CD4-positive, alpha-beta memory T cell (primary cell): ENCODE measurements around the gene HOXD12. TPM values are rescaled to one million over a fixed set of nuclear protein-coding genes. Genes with fewer than 3 reads are reported as not detected.
A peak's percentile ranks its signal among the peaks of the same experiment; 100 is the strongest.

Experiments
- CTCF ChIA-PET: fragments of 350-600 bp; sonication (Branson Sonifier 250); formaldehyde crosslinking; loops from one replicate; lab custom pipeline; 2021; ENCODE audit warnings: inconsistent platforms; ENCODE audit not compliant: partially characterized antibody; lab: Charles Lee
- POLR2A ChIA-PET: fragments of 350-600 bp; sonication (Branson Sonifier 250); formaldehyde crosslinking; loops from one replicate; lab custom pipeline; 2021; ENCODE audit not compliant: partially characterized antibody; lab: Charles Lee
- DNase-seq, 5 donors: peaks; one replicate each; pipeline versions ENCODE4 v3.0.0 to v3.0.0-alpha.2; 2020 to 2022; ENCODE audit warnings: mixed read lengths in 1 of 5
- H3K27ac ChIP-seq: one replicate; pipeline ENCODE4 v1.7.0; 2013; ENCODE audit warnings: low read depth, low read length
- H3K27me3 ChIP-seq: 2 replicates; pipeline ENCODE4 v1.7.0; 2013; ENCODE audit warnings: mild to moderate bottlenecking, low read length, moderate library complexity; ENCODE audit not compliant: insufficient read depth
- H3K36me3 ChIP-seq: 2 replicates; pipeline ENCODE4 v1.7.0; 2013; ENCODE audit warnings: mild to moderate bottlenecking, low read length, moderate library complexity; ENCODE audit not compliant: insufficient read depth
- H3K4me1 ChIP-seq: 2 replicates; pipeline ENCODE4 v1.7.0; 2013; ENCODE audit warnings: mild to moderate bottlenecking, low read length, moderate library complexity; ENCODE audit not compliant: insufficient read depth
- H3K4me3 ChIP-seq, 2 donors: one replicate each; pipeline ENCODE4 v1.7.0; 2013; ENCODE audit warnings: low read length in 2 of 2, mild to moderate bottlenecking in 1 of 2
- H3K9me3 ChIP-seq, 2 donors: one replicate each; pipeline ENCODE4 v1.7.0; 2013; ENCODE audit warnings: low read length in 2 of 2, control low read depth in 1 of 2; ENCODE audit not compliant: control insufficient read depth in 1 of 2
- H3K27ac Mint-ChIP-seq, 7 donors: one replicate each; pipeline ENCODE4 v1.8.0; 2020 to 2021; ENCODE audit warnings: mixed read lengths in 7 of 7, mild to moderate bottlenecking in 6 of 7, inconsistent platforms in 3 of 7, moderate library complexity in 3 of 7
- H3K27me3 Mint-ChIP-seq, 2 donors: one replicate each; pipeline ENCODE4 v1.8.0; 2020 to 2021; ENCODE audit warnings: mixed read lengths in 2 of 2
- H3K36me3 Mint-ChIP-seq, 2 donors: one replicate each; pipeline ENCODE4 v1.8.0; 2020 to 2021; ENCODE audit warnings: mixed read lengths in 2 of 2, inconsistent platforms in 1 of 2, mild to moderate bottlenecking in 1 of 2
- H3K4me1 Mint-ChIP-seq, 4 donors: one replicate each; pipeline ENCODE4 v1.8.0; 2020 to 2021; ENCODE audit warnings: mixed read lengths in 4 of 4, mild to moderate bottlenecking in 1 of 4
- H3K4me3 Mint-ChIP-seq, 8 donors: one replicate each; pipeline ENCODE4 v1.8.0; 2020 to 2021; ENCODE audit warnings: mixed read lengths in 8 of 8, mild to moderate bottlenecking in 7 of 8, moderate library complexity in 6 of 8, inconsistent platforms in 3 of 8
- H3K9me3 Mint-ChIP-seq, 8 donors: one replicate each; pipeline ENCODE4 v1.8.0; 2020 to 2021; ENCODE audit warnings: mixed read lengths in 8 of 8, mild to moderate bottlenecking in 5 of 8, inconsistent platforms in 3 of 8, moderate library complexity in 1 of 8
- intact Hi-C: fragments of 100-400 bp; cut with micrococcal nuclease; formaldehyde crosslinking; loops from one replicate; pipeline ENCODE4 v1.15.1; 2023
- polyA plus RNA-seq, 2 donors: library from polyadenylated mRNA; unstranded; fragments of 300-500 nt; fragmentation: Illumina TruSeq; gene quantifications; one replicate each; pipeline ENCODE4 v1.2.3, GENCODE V29; 2021
- total RNA-seq, 2 experiments: library from RNA; stranded (reverse); gene quantifications; one replicate each; pipeline ENCODE4 v1.2.3, GENCODE V29; 2021

Gene HOXD12
- total and polyA plus RNA-seq, 4 experiments from 2014 or later, result not detected

DNA sequence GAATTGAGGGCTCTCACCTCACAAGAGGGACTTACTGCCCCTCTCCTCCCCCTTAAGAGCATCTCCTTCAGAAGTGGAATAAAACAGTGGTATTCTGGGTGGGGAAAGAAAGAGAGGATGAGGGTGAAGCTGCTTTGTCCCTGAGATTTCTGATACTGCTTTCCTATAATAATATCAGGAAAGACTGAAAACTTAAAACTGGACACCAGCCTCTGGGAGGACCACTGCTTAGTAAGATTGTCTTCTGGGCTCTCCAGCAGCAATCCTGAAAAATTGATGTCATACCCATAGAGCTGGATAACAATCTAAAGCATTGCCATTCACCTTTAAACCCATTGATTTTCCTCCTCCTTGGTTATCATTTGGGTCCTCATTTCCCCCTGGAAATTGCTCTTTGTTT is 47.0 kb downstream of the HOXD12 start:
- Histone ChIP-seq H3K27me3 (peaks cover 67% of the 10 kb centered on the region), H3K27ac (no peak overlapping the region), H3K4me3 (no peak overlapping the region), H3K36me3 (no peaks in the 10 kb centered on the region), H3K9me3 (no peaks in the 10 kb centered on the region), H3K4me1 (no peaks in the 10 kb centered on the region)
- Mint-ChIP-seq H3K4me1 (peaks cover 0 to 6% (median under 1%) of the 10 kb centered on the region in 4 donors), H3K4me3 (peak overlapping the region in 1 of 8 donors; percentile 24), H3K9me3 (peaks cover 0 to 6% (median under 1%) of the 10 kb centered on the region in 8 donors), H3K36me3 (no peaks in the 10 kb centered on the region), H3K27ac (peak overlapping the region in 1 of 7 donors; percentile 1), H3K27me3 (peaks cover 75 to 82% of the 10 kb centered on the region in 2 donors)
- no peak for DNase-seq
- ChIA-PET CTCF (interaction anchor here (0.8 kb wide), 1 partner anchor 49 kb away, joined by 3 read pairs; no protein-coding TSS in a partner anchor), POLR2A (no interaction called here)
- intact Hi-C loops, result no loop called here

DNA sequence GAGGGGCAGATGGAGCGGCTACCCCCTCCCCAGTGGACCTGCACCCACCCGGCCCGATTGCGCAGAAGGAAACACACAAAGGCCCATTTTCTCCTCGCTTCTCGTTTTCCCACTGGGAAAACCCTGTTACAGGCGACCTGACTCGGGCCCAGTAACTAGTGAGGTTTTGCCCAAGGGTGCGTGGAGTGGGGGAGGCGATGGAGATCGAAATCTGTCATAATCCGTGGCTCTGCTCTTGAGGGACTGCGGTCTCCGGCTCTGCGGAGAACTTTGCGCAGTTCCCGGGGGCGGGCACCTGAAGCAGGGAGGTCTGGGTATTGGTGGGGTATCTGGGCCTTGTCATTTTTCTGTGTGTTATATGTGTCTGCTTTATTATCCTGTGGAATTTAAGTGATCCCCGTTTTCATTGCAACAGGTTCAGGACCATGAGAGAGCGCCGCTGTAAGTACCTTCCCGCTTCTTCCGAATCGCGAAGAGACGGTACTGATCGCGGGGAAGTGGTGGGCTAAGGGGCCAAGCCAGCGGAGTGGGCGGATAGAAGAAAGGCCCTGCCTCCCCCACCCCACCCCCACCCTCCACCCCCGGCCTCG is 47.7 kb downstream of the HOXD12 start:
- Histone ChIP-seq H3K9me3 (no peaks in the 10 kb centered on the region), H3K4me1 (no peaks in the 10 kb centered on the region), H3K27ac (no peak overlapping the region), H3K27me3 (peaks cover 61% of the 10 kb centered on the region), H3K36me3 (no peaks in the 10 kb centered on the region), H3K4me3 (no peak overlapping the region)
- H3K4me1 Mint-ChIP-seq, result peaks cover 0 to 6% (median under 1%) of the 10 kb centered on the region in 4 donors
- ChIA-PET POLR2A (no interaction called here), CTCF (interaction anchor here (0.8 kb wide), 1 partner anchor 49 kb away, joined by 3 read pairs; no protein-coding TSS in a partner anchor)
- H3K36me3 Mint-ChIP-seq, result no peaks in the 10 kb centered on the region
- DNase-seq, result no peak
- peaks cover 69 to 76% of the 10 kb centered on the region in 2 donors for H3K27me3 Mint-ChIP-seq
- peaks cover 0 to 6% (median under 1%) of the 10 kb centered on the region in 8 donors for H3K9me3 Mint-ChIP-seq
- intact Hi-C loops, result no loop called here
- peak overlapping the region in 2 of 7 donors; percentile 1 to 19 for H3K27ac Mint-ChIP-seq
- no peak overlapping the region for H3K4me3 Mint-ChIP-seq

DNA sequence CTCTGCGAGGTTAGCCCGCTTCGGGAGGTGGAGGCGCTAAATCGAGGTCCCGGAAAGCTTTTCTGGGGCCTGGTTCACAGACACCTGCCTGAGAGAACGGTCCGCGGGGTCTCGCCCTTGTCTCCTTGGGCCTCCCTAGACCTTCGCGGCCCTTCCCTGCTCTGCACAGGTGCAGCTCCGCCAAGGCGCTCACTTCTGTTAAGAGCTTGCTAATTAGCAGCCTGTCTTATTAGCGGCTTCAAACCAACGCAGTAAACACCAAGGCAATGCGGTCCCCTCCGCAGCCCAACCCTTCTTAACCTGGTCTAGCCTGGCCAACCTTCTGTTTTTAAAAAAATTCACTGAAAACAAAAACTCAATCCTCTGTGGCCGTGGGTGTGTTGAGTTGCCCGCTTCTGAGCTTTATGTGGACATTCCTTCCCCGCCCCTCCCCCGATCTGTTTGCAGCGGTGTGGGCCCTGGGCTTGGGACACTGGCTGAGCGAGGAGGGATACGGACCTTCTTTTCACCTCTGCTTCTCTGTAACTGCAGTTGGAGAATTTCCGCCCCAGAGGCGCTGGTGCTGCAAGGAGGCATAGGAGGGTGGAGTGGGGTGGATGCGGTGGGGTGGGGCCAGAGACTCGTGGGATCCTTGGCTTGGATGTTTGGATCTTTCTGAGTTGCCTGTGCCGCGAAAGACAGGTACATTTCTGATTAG is 48.4 kb downstream of the HOXD12 start:
- Mint-ChIP-seq H3K27me3 (peaks cover 69 to 78% of the 10 kb centered on the region in 2 donors), H3K27ac (peak overlapping the region in 2 of 7 donors; percentile 19 to 32), H3K4me3 (peak overlapping the region in 2 of 8 donors; percentile 26 to 50), H3K9me3 (peaks cover 0 to 6% (median under 1%) of the 10 kb centered on the region in 8 donors), H3K36me3 (no peaks in the 10 kb centered on the region), H3K4me1 (peaks cover 0 to 6% (median 3%) of the 10 kb centered on the region in 4 donors)
- Histone ChIP-seq H3K36me3 (no peaks in the 10 kb centered on the region), H3K27me3 (peaks cover 59% of the 10 kb centered on the region), H3K4me3 (no peak overlapping the region), H3K9me3 (no peaks in the 10 kb centered on the region), H3K4me1 (no peaks in the 10 kb centered on the region), H3K27ac (no peak overlapping the region)
- ChIA-PET POLR2A (no interaction called here), CTCF (no interaction called here)
- DNase-seq, result no peak
- intact Hi-C loops, result no loop called here

DNA sequence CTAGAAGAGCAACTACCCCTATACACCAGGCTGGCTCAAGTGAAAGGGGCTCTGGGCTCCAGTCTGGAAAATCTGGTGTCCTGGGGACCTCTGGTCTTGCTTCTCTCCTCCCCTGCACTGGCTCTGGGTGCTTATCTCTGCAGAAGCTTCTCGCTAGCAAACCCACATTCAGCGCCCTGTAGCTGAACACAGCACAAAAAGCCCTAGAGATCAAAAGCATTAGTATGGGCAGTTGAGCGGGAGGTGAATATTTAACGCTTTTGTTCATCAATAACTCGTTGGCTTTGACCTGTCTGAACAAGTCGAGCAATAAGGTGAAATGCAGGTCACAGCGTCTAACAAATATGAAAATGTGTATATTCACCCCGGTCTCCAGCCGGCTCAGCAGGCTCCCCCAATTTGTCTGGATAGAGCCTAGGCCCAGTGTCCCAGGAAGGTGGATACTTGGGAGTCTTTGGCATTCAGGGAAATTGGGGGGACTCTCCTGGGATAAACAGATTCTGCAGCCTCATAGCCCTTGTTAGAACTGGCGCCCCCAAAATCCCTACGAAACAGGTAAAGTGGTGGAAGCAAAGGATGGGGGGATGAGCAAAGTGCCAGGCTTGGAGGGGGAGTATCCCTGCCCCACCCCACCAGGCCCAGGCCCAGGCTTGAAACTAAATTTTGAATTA is 49.3 kb downstream of the HOXD12 start:
- Histone ChIP-seq H3K27ac (no peak overlapping the region), H3K27me3 (peaks cover 57% of the 10 kb centered on the region), H3K4me1 (no peaks in the 10 kb centered on the region), H3K36me3 (no peaks in the 10 kb centered on the region), H3K4me3 (no peak overlapping the region), H3K9me3 (no peaks in the 10 kb centered on the region)
- Mint-ChIP-seq H3K27me3 (peaks cover 68 to 78% of the 10 kb centered on the region in 2 donors), H3K27ac (no peak overlapping the region), H3K9me3 (peaks cover 0 to 6% (median under 1%) of the 10 kb centered on the region in 8 donors), H3K4me1 (peaks cover 0 to 6% (median 3%) of the 10 kb centered on the region in 4 donors), H3K4me3 (no peak overlapping the region), H3K36me3 (no peaks in the 10 kb centered on the region)
- ChIA-PET CTCF (no interaction called here), POLR2A (no interaction called here)
- DNase-seq, result no peak
- intact Hi-C loops, result no loop called here

DNA sequence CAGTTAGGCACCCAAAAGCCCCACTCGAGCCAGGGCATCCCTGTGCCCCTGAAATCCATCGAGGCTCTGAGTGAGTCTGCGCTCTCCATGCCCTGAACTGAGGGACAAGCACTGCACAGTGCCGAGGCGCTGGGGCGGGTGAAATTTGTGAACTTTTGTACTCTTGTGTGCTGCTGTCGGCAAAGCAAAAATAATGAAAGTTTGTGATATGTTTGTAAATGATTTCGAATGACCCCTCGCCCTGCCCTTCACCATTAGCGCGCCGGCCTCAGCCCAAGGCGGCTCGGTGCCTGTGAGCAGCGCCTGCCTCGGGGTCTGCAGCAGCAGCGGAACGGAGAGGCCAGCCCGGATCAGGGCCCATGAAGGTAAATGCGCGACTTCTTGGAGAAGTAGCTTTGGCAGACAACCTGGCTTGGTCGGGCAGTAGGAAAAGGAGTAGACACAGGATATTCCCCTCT is 49.9 kb downstream of the HOXD12 start:
- intact Hi-C loops, result no loop called here
- Histone ChIP-seq H3K27ac (no peak overlapping the region), H3K36me3 (no peaks in the 10 kb centered on the region), H3K4me3 (no peak overlapping the region), H3K9me3 (no peaks in the 10 kb centered on the region), H3K4me1 (no peaks in the 10 kb centered on the region), H3K27me3 (peaks cover 62% of the 10 kb centered on the region)
- DNase-seq, result no peak
- Mint-ChIP-seq H3K4me1 (peaks cover 0 to 6% (median 3%) of the 10 kb centered on the region in 4 donors), H3K27ac (no peak overlapping the region), H3K27me3 (peaks cover 68 to 79% of the 10 kb centered on the region in 2 donors), H3K4me3 (no peak overlapping the region), H3K9me3 (peaks cover 0 to 6% (median under 1%) of the 10 kb centered on the region in 8 donors), H3K36me3 (no peaks in the 10 kb centered on the region)
- ChIA-PET CTCF (no interaction called here), POLR2A (no interaction called here)

DNA sequence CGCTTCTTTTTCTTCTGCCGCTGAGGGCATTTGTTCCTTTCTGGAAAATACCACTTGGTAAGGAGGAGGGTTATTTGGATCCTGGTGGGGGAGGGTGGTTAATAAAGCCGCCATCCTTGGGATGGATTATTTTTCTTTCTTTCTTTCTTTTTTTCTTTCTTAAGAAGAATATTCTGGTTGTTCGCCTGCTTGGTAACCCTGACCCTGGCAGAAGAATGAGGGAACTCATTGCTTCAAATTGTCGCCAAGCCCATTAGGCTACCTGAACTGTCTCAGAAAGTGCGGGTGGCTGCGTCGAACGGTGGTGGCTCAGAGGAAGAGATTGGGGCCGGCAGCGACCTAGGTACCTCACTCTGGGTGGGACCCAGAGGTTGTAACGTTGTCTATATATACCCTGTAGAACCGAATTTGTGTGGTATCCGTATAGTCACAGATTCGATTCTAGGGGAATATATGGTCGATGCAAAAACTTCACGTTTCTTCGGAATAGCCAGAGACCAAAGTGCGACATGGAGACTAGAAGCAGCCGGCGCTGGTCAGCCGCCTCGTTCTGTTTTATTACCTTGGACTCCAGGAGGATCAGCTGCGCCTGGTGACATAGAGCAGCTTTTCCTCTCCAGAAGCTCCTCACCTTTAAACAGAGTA is 50.5 kb downstream of the HOXD12 start:
- peaks cover 63% of the 10 kb centered on the region for H3K27me3 ChIP-seq
- no peaks in the 10 kb centered on the region for H3K36me3 Mint-ChIP-seq
- CTCF ChIA-PET, result interaction anchor here (1.0 kb wide), 1 partner anchor 999 kb away, joined by 3 read pairs; no protein-coding TSS in a partner anchor

More for the DNA sequence above, 50.5 kb downstream of the HOXD12 start:
- peaks cover 0 to 3% (median under 1%) of the 10 kb centered on the region in 8 donors for H3K9me3 Mint-ChIP-seq
- no peaks in the 10 kb centered on the region for H3K4me1 ChIP-seq
- intact Hi-C loops, result no loop called here
- no peak overlapping the region for H3K4me3 ChIP-seq
- H3K4me1 Mint-ChIP-seq, result peaks cover 0 to 6% (median 3%) of the 10 kb centered on the region in 4 donors
- no peak for DNase-seq
- peak overlapping the region in 2 of 7 donors; percentile 22 to 45 for H3K27ac Mint-ChIP-seq
- peaks cover 69 to 79% of the 10 kb centered on the region in 2 donors for H3K27me3 Mint-ChIP-seq
- POLR2A ChIA-PET, result no interaction called here
- H3K9me3 ChIP-seq, result no peaks in the 10 kb centered on the region
- H3K27ac ChIP-seq, result no peak overlapping the region
- peak overlapping the region in 1 of 8 donors; percentile 31 for H3K4me3 Mint-ChIP-seq
- no peaks in the 10 kb centered on the region for H3K36me3 ChIP-seq
